Erythroblast (primary cell): ENCODE data around the gene SLC25A36.

ENCODE experiments used
- GATA1 ChIP-seq: IDR thresholded peaks from 2 replicates; pipeline ENCODE4 v1.6.1; 2011; ENCODE audit warnings: low read depth, mild to moderate bottlenecking, control low read depth, low read length, moderate library complexity
- POLR2A ChIP-seq: IDR thresholded peaks from 2 replicates; pipeline ENCODE4 v1.6.1; 2011; ENCODE audit warnings: mild to moderate bottlenecking, low read length

DNA sequence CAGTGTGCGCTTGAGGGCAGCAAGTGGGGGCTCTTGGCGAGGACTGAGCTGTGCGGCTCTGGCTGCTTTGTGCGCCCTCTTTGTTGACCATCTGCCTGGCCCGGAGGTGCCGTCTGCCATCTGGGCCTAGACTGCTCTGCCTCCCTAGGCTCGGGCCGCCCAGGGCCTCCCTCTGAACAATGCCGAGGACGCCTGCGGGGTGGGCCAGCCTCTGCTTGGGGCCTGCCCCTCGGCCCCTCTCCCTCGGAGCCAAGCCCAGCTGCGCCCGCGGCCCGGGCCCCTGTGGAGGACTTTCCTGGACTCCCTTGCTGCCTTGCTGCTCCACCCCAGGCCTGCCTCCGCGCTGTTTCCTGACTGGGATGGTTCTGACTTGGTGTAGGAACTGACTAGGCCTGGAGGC lies 77.6 kb downstream of the SLC25A36 start:
- TF ChIP-seq POLR2A = no peak
- no peak for TF ChIP-seq GATA1
